OCI-LY7 (cell line): ENCODE results near the gene UBE4B. TPM values are rescaled to one million over a fixed set of nuclear protein-coding genes. Genes with fewer than 3 reads are reported as not detected.

Experiments
- BruUV-seq: library from RNA; stranded (reverse); fragments of 400-500 nt; replicated peaks from 2 replicates; lab custom pipeline; 2021; lab: Mats Ljungman, UMichigan
- CTCF ChIA-PET: fragments of 300-600 bp; sonication (Branson Sonifier 250); formaldehyde crosslinking; loops from one replicate; lab custom pipeline; 2022; ENCODE audit warnings: antibody characterized with exemption; ENCODE audit not compliant: unreplicated experiment; lab: Charles Lee
- POLR2A ChIA-PET: fragments of 300-600 bp; sonication (Branson Sonifier 250); formaldehyde crosslinking; loops from one replicate; lab custom pipeline; 2022; ENCODE audit warnings: antibody characterized with exemption; lab: Charles Lee
- DNase-seq: peaks from one replicate; pipeline ENCODE4 v3.0.0-alpha.2; 2015; ENCODE audit warnings: low spot score
- H2AFZ ChIP-seq: fragments of 200-600 bp; sonication (generic), shearing (Covaris generic); 2 replicates; pipeline ENCODE4 v1.6.1; 2014; ENCODE audit warnings: mild to moderate bottlenecking, antibody characterized with exemption, low read length, moderate library complexity
- H3K27ac ChIP-seq: fragments of 200-600 bp; sonication (generic); 2 replicates; pipeline ENCODE4 v1.5.1; 2014; ENCODE audit warnings: mixed run types, low read depth, mild to moderate bottlenecking, moderate library complexity, low read length, inconsistent platforms; ENCODE audit not compliant: poor library complexity, severe bottlenecking
- H3K36me3 ChIP-seq: fragments of 200-600 bp; sonication (generic); 2 replicates; pipeline ENCODE4 v1.6.1; 2014; ENCODE audit warnings: mild to moderate bottlenecking, antibody characterized with exemption, low read length, moderate library complexity, mixed read lengths; ENCODE audit not compliant: insufficient read depth
- H3K4me1 ChIP-seq: fragments of 200-600 bp; sonication (generic); 2 replicates; pipeline ENCODE4 v1.5.1; 2014; ENCODE audit warnings: mild to moderate bottlenecking, low read length; ENCODE audit not compliant: insufficient read depth, poor library complexity, severe bottlenecking
- H3K4me2 ChIP-seq: fragments of 200-600 bp; sonication (generic); 2 replicates; pipeline ENCODE4 v1.6.1; 2014; ENCODE audit warnings: mild to moderate bottlenecking, low read length
- H3K4me3 ChIP-seq: fragments of 200-600 bp; sonication (generic); 2 replicates; pipeline ENCODE4 v1.5.1; 2014; ENCODE audit warnings: mild to moderate bottlenecking, low read depth, low read length; ENCODE audit not compliant: poor library complexity, severe bottlenecking
- H3K79me2 ChIP-seq: fragments of 200-600 bp; sonication (generic); 2 replicates; pipeline ENCODE4 v1.6.1; 2016; ENCODE audit warnings: low read depth, mild to moderate bottlenecking, low read length, moderate library complexity, mixed read lengths; ENCODE audit not compliant: insufficient read depth
- H3K9me2 ChIP-seq: fragments of 200-600 bp; sonication (generic); 2 replicates; pipeline ENCODE4 v1.6.1; 2016; ENCODE audit warnings: mild to moderate bottlenecking, low read length, mixed read lengths; ENCODE audit not compliant: insufficient read depth
- H3K9me3 ChIP-seq: fragments of 200-600 bp; sonication (generic); 2 replicates; pipeline ENCODE4 v1.6.1; 2014; ENCODE audit warnings: mild to moderate bottlenecking, mixed run types, low read length, mixed read lengths
- H4K20me1 ChIP-seq: fragments of 200-600 bp; sonication (generic); 2 replicates; pipeline ENCODE4 v1.6.1; 2014; ENCODE audit warnings: mild to moderate bottlenecking, antibody characterized with exemption, low read length, moderate library complexity, mixed read lengths; ENCODE audit not compliant: insufficient read depth
- EZH2phosphoT487 ChIP-seq: fragments of 200-600 bp; sonication (generic); IDR thresholded peaks from 2 replicates; pipeline ENCODE4 v1.6.1; 2018; ENCODE audit warnings: low read depth, borderline replicate concordance, mild to moderate bottlenecking, mixed run types, antibody characterized with exemption, low read length, moderate library complexity, mixed read lengths
- intact Hi-C: fragments of 100-400 bp; cut with micrococcal nuclease; formaldehyde crosslinking; loops from one replicate; pipeline ENCODE4 v1.10.0; 2022; ENCODE audit not compliant: unreplicated experiment
- total RNA-seq, 2 experiments: library from RNA; depleted of rRNA in 1 of 2; stranded (reverse); fragments of >200 nt in 1 of 2; shearing (Covaris generic) in 1 of 2; gene quantifications; 2 replicates each; pipeline ENCODE4 v1.2.3, GENCODE V29; 2014 to 2022
- TF ChIP-seq, protein P1 (sequence below): fragments of 200-600 bp; sonication (generic); conservative IDR thresholded peaks from 2 replicates; pipeline ENCODE4 v1.5.1; 2014; ENCODE audit warnings: mild to moderate bottlenecking, antibody characterized with exemption, low read length, moderate library complexity, mixed read lengths

UBE4B gene
- total RNA-seq, 2 experiments from 2014 or later: 21.5 to 40.7 TPM

DNA sequence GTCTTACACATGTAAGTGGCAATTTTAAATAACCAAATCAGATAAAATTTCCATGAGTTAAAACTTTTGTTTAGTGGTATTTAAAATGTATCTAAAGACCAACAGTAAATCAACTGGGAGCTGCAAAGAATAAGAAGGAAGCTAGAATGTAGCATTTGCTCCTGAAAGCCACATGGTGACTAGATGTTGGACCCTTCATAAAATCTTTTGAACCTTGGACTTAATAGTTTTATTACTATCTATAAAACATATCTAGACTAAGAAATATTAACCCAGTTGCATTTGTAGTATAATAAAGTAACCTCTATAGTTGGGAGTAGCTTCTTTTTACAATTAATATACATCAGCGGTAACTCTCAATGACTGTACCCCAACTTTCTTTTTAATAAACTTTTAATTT, 72.1 kb downstream of the UBE4B start:
- POLR2A ChIA-PET: interaction anchor here (0.6 kb wide), 1 partner anchor 27 kb away, joined by 3 read pairs; no protein-coding TSS in a partner anchor
- Histone ChIP-seq H3K36me3 (peaks cover 56% of the 10 kb centered on the region), H3K79me2 (no peaks in the 10 kb centered on the region)

DNA sequence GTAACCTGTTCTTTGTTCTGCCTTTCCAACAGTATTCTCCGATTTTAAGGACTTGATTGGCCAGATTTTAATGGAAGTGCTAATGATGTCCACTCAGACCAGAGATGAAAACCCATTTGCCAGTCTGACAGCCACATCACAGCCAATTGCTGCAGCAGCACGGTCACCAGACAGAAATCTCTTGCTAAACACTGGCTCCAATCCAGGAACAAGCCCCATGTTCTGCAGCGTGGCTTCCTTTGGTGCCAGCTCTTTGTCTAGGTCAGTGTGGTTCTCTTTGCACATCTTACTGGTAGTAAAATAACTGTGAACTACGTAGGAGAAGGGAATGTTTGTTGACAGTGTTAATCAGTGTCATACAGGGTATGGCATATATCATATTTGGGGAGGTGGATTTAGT, 72.7 kb downstream of the UBE4B start:
- Histone ChIP-seq H3K9me2 (no peaks in the 10 kb centered on the region), H3K36me3 (peaks cover 56% of the 10 kb centered on the region), H3K4me2 (no peak overlapping the region), H3K4me1 (no peaks in the 10 kb centered on the region), H3K27ac (no peak overlapping the region), H4K20me1 (no peaks in the 10 kb centered on the region; the same call in 1 of the 2 replicates), H3K9me3 (no peaks in the 10 kb centered on the region), H3K79me2 (no peaks in the 10 kb centered on the region), H2AFZ (no peak overlapping the region), H3K4me3 (no peak overlapping the region)
- ChIA-PET POLR2A (no interaction called here), CTCF (no interaction called here)
- no TSS peak for BruUV-seq
- TF ChIP-seq, protein P1, sequence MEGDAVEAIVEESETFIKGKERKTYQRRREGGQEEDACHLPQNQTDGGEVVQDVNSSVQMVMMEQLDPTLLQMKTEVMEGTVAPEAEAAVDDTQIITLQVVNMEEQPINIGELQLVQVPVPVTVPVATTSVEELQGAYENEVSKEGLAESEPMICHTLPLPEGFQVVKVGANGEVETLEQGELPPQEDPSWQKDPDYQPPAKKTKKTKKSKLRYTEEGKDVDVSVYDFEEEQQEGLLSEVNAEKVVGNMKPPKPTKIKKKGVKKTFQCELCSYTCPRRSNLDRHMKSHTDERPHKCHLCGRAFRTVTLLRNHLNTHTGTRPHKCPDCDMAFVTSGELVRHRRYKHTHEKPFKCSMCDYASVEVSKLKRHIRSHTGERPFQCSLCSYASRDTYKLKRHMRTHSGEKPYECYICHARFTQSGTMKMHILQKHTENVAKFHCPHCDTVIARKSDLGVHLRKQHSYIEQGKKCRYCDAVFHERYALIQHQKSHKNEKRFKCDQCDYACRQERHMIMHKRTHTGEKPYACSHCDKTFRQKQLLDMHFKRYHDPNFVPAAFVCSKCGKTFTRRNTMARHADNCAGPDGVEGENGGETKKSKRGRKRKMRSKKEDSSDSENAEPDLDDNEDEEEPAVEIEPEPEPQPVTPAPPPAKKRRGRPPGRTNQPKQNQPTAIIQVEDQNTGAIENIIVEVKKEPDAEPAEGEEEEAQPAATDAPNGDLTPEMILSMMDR: no peak
- TF ChIP-seq EZH2phosphoT487: no peak
- intact Hi-C loops: no loop called here
- DNase-seq: no peak

More for the DNA sequence above, 72.1 kb downstream of the UBE4B start:
- no peak overlapping the region for H3K4me2 ChIP-seq
- H3K9me3 ChIP-seq: no peaks in the 10 kb centered on the region
- TF ChIP-seq, protein P1: no peak
- TF ChIP-seq EZH2phosphoT487: no peak
- H3K4me1 ChIP-seq: no peaks in the 10 kb centered on the region
- no peak overlapping the region for H2AFZ ChIP-seq
- CTCF ChIA-PET: no interaction called here
- H4K20me1 ChIP-seq: no peaks in the 10 kb centered on the region; the same call in 1 of the 2 replicates
- H3K4me3 ChIP-seq: no peak overlapping the region
- no TSS peak for BruUV-seq
- intact Hi-C loops: no loop called here
- DNase-seq: no peak
- H3K27ac ChIP-seq: no peak overlapping the region
- no peaks in the 10 kb centered on the region for H3K9me2 ChIP-seq

DNA sequence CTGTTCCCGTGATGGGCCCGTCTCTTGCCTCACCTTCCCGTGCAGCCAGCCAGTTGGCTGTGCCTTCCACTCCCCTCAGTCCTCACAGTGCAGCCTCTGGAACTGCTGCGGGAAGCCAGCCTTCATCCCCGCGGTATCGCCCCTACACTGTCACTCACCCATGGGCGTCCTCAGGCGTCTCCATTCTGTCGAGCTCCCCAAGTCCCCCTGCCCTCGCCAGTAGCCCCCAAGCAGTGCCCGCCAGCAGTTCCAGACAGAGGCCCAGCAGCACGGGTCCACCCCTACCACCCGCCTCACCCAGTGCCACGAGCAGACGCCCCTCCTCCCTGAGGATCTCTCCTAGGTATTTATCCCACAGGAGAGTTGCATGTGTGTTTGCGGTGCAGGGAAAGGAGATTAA, 73.5 kb downstream of the UBE4B start:
- intact Hi-C loops: no loop called here
- CTCF ChIA-PET: no interaction called here
- no peaks in the 10 kb centered on the region; the same call in 1 of the 2 replicates for H4K20me1 ChIP-seq
- H3K79me2 ChIP-seq: no peaks in the 10 kb centered on the region
- no peak overlapping the region for H3K27ac ChIP-seq
- peaks cover 52% of the 10 kb centered on the region for H3K36me3 ChIP-seq
- POLR2A ChIA-PET: no interaction called here
- no peaks in the 10 kb centered on the region for H3K4me1 ChIP-seq
- BruUV-seq: no TSS peak
- H3K4me3 ChIP-seq: no peak overlapping the region
- no peaks in the 10 kb centered on the region for H3K9me3 ChIP-seq
- no peaks in the 10 kb centered on the region for H3K9me2 ChIP-seq
- TF ChIP-seq EZH2phosphoT487: no peak
- TF ChIP-seq, protein P1: no peak
- H2AFZ ChIP-seq: no peak overlapping the region
- DNase-seq: no peak
- no peak overlapping the region for H3K4me2 ChIP-seq
